Measurements from ENCODE around the gene UBN1.

The UBN1 gene

DNA sequence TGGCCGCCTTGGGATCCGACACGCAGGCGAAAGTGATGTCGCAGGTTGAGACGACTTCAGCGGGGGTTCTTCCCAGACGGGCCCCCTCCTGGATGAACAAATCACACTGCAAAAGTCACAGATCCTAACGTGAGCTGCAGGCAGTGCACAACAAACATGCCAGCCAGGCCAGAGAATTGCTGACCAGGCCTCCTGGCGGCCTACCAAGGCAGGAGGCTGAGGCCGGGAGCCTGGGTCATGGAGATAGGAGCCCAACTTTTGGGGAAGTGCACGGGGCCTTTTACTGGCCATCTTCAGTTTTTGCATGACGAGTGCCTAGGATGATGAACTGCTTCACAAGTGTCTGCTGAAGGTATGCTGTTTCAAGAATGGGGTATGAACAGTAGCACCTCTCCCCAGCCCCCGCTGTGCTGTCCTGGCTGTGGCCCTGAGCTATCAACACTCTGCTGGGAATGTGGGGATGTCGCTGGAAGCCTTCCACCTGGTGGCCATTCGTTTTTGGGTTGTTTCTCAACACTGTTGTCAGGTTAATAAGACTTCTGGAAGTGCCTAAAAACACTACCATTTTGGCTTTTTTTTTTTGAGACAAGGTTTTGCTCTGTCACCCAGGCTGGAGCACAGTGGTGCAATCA is 32.6 kb upstream of the UBN1 start:
- TF ChIP-seq, protein P1, sequence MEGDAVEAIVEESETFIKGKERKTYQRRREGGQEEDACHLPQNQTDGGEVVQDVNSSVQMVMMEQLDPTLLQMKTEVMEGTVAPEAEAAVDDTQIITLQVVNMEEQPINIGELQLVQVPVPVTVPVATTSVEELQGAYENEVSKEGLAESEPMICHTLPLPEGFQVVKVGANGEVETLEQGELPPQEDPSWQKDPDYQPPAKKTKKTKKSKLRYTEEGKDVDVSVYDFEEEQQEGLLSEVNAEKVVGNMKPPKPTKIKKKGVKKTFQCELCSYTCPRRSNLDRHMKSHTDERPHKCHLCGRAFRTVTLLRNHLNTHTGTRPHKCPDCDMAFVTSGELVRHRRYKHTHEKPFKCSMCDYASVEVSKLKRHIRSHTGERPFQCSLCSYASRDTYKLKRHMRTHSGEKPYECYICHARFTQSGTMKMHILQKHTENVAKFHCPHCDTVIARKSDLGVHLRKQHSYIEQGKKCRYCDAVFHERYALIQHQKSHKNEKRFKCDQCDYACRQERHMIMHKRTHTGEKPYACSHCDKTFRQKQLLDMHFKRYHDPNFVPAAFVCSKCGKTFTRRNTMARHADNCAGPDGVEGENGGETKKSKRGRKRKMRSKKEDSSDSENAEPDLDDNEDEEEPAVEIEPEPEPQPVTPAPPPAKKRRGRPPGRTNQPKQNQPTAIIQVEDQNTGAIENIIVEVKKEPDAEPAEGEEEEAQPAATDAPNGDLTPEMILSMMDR (conservative IDR thresholded peaks at IDR 0.05; ENCODE audit: control insufficient read depth, insufficient read depth, low read depth, low read length): no peak
- DNase-seq (ENCODE audit: low read depth): no peak
- H3K4me3 ChIP-seq (ENCODE audit: control insufficient read depth, low read depth, low read length): no peak overlapping the region

DNA sequence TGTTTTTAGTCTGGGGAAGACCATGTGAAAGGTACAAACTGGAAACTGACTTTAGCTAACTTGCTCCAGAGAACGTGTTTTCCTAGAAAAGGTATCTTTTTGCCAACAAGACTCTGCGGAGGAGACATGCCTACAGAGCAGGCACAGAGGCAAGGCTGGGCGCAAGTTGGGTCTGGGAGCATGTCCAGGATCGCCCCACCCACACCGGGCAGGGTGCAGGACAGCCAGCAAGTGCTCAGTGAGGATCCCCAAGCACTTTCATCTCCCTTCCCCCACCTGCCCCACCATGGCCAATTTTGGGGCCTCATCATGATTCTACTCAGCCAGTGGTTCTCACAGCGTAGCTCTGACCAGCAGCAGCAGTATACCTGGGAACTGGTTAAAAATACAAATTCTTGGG is 26.6 kb upstream of the UBN1 start:
- H3K4me3 ChIP-seq (ENCODE audit: control insufficient read depth, low read depth, low read length): no peak overlapping the region
- no peak for DNase-seq (ENCODE audit: low read depth)
- TF ChIP-seq, protein P1 (conservative IDR thresholded peaks at IDR 0.05; ENCODE audit: control insufficient read depth, insufficient read depth, low read depth, low read length): no peak

- TF ChIP-seq, protein P1 (conservative IDR thresholded peaks at IDR 0.05; ENCODE audit: control insufficient read depth, insufficient read depth, low read depth, low read length): no peak
- no peak overlapping the region for H3K4me3 ChIP-seq (ENCODE audit: control insufficient read depth, low read depth, low read length)
- DNase-seq (ENCODE audit: low read depth): no peak
Observed at GRCh38 chr16:4825196-4825595, 22.1 kb upstream of the UBN1 start.

DNA sequence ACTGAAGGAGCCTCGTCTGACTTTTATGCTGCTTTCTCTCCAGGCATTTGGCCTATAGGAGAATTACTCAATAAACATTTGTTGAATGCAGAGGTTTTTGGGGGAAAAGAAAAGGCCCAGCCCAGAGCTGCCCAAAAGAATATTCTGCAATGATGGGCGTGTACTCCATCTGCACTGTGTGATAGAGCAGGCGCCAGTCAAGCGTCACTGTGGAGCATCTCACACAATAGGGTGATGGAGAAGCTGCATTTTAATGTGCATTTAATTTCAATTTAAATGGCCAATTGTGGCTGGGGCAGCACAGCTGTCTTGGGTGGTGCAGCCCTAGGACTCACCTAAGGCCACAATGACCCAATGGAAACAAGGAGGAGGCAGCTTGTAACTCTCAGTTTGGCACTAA is 20.8 kb upstream of the UBN1 start:
- no peak for DNase-seq (ENCODE audit: low read depth)
- TF ChIP-seq, protein P1 (conservative IDR thresholded peaks at IDR 0.05; ENCODE audit: control insufficient read depth, insufficient read depth, low read depth, low read length): no peak
- H3K4me3 ChIP-seq (ENCODE audit: control insufficient read depth, low read depth, low read length): no peak overlapping the region

DNA sequence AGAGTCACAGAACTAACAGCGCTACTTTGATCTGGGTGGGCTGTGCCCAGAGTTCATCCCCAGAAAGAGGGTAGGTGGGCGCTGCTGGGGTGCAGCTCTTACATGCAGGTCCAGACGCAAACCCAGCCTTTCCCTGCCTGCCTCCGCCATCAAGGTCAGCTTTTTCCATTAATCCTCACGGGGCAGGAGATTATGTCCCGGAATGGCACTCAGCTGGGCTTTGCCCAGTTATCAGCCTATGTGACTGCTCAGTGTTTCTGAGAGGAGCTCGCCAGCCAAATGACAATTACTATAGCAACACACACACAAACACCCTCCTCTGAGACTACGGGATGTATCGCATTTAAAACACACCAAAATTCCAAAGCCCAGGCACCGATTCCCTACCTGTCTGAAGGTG is 20.3 kb upstream of the UBN1 start:
- DNase-seq (ENCODE audit: low read depth): no peak
- H3K4me3 ChIP-seq (ENCODE audit: control insufficient read depth, low read depth, low read length): no peak overlapping the region
- TF ChIP-seq, protein P1 (conservative IDR thresholded peaks at IDR 0.05; ENCODE audit: control insufficient read depth, insufficient read depth, low read depth, low read length): no peak

- H3K4me3 ChIP-seq (ENCODE audit: control insufficient read depth, low read depth, low read length): no peak overlapping the region
- DNase-seq (ENCODE audit: low read depth): no peak
- TF ChIP-seq, protein P1 (conservative IDR thresholded peaks at IDR 0.05; ENCODE audit: control insufficient read depth, insufficient read depth, low read depth, low read length): no peak
Observed at GRCh38 chr16:4828567-4829321, 18.5 kb upstream of the UBN1 start.

Data from fibroblast of mammary gland (primary cell).